ENCODE results near the gene FARSA. TPM values are rescaled to one million over a fixed set of nuclear protein-coding genes. Genes with fewer than 3 reads are reported as not detected.

The FARSA gene
- total and polyA plus RNA-seq, 2 of the 8 experiments (the other 6 are each of a cell fraction or from before 2014, with no cell fraction given), result 61.0 to 103 TPM

GRCh38 chr19:12881172-12881808 lies 52.2 kb downstream of the FARSA start, which contains the start of gene DNASE2 (continued):
- TF ChIP-seq RXRA (IDR thresholded peaks at IDR 0.05; ENCODE audit: insufficient read depth, low read depth, low read length), result no peak
- TF ChIP-seq NANOG (IDR thresholded peaks at IDR 0.05; ENCODE audit: insufficient read depth, low read depth, low read length, poor library complexity, severe bottlenecking), result no peak
- no peak for TF ChIP-seq TCF12 (IDR thresholded peaks at IDR 0.05; ENCODE audit: low read depth, low read length)
- TF ChIP-seq SAP30 (IDR thresholded peaks at IDR 0.05; ENCODE audit: insufficient read depth, insufficient replicate concordance, low read length), result no peak
- no peak for TF ChIP-seq SUZ12 (IDR thresholded peaks at IDR 0.05; ENCODE audit: low read length)
- TF ChIP-seq SRF (IDR thresholded peaks at IDR 0.05; ENCODE audit: low read depth, low read length), result no peak
- no peak for TF ChIP-seq SP2 (IDR thresholded peaks at IDR 0.05; ENCODE audit: low read length)
- TF ChIP-seq FOSL1 (IDR thresholded peaks at IDR 0.05; ENCODE audit: insufficient read depth, low read depth, low read length), result no peak
- no peak for TF ChIP-seq HDAC6 (IDR thresholded peaks at IDR 0.05; ENCODE audit: low read depth, low read length)
- TF ChIP-seq CTCF (IDR thresholded peaks at IDR 0.05; ENCODE audit: control extremely low read depth in 1 of 3, insufficient read depth in 1 of 3, low read depth in 1 of 3, low read length in 3 of 3), result no peak
- TF ChIP-seq SP4 (IDR thresholded peaks at IDR 0.05; ENCODE audit: low read length), result no peak
- no peak for TF ChIP-seq NRF1 (IDR thresholded peaks at IDR 0.05; ENCODE audit: low read depth, low read length)
- TF ChIP-seq SP1 (IDR thresholded peaks at IDR 0.05; ENCODE audit: low read depth, low read length), result peak; percentile 41; the same call in 1 of the 2 replicates
- no peak for TF ChIP-seq CHD2 (IDR thresholded peaks at IDR 0.05; ENCODE audit: low read length)
- no peak for TF ChIP-seq RFX5 (IDR thresholded peaks at IDR 0.05; ENCODE audit: borderline replicate concordance, low read depth, low read length)
- peak in 1 of 2 experiments; percentile 78; a peak in 2 of 3 replicates for TF ChIP-seq POLR2A (IDR thresholded peaks at IDR 0.05; ENCODE audit: control extremely low read depth in 1 of 2, low read depth in 2 of 2, low read length in 2 of 2)
- peak; percentile 52 for TF ChIP-seq MAX (IDR thresholded peaks at IDR 0.05)
- TF ChIP-seq CBX8 (IDR thresholded peaks at IDR 0.05; ENCODE audit: borderline replicate concordance, low read depth, low read length), result no peak
- no peak for TF ChIP-seq ATF3 (IDR thresholded peaks at IDR 0.05; ENCODE audit: insufficient read depth, low read depth, low read length)
- TF ChIP-seq ASH2L (IDR thresholded peaks at IDR 0.05; ENCODE audit: low read length), result peak; percentile 48
